Smooth muscle cell (in vitro differentiated cells): ENCODE measurements around the gene NEO1. TPM values are rescaled to one million over a fixed set of nuclear protein-coding genes. Genes with fewer than 3 reads are reported as not detected.

ENCODE experiments used
- DNase-seq: peaks from one replicate; lab custom pipeline; 2025; ENCODE audit not compliant: unreplicated experiment; lab: John Stamatoyannopoulos, UW
- H2AFZ ChIP-seq: fragments of 200-600 bp; sonication (generic); 2 replicates; pipeline ENCODE4 v1.6.0; 2016; ENCODE audit warnings: antibody characterized with exemption, low read depth, mild to moderate bottlenecking
- H3F3A ChIP-seq: fragments of 200-600 bp; sonication (generic); 2 replicates; pipeline ENCODE4 v1.6.0; 2017; ENCODE audit warnings: antibody characterized with exemption, low read depth
- H3K27ac ChIP-seq: fragments of 200-600 bp; sonication (generic); 2 replicates; pipeline ENCODE4 v1.5.1; 2016; ENCODE audit warnings: low read depth, mild to moderate bottlenecking
- H3K27me3 ChIP-seq: fragments of 200-600 bp; sonication (generic); 2 replicates; pipeline ENCODE4 v1.6.1; 2016; ENCODE audit warnings: low read depth, mild to moderate bottlenecking
- H3K36me3 ChIP-seq: fragments of 200-600 bp; sonication (generic); 2 replicates; pipeline ENCODE4 v1.5.1; 2016; ENCODE audit warnings: low read depth
- H3K4me1 ChIP-seq: fragments of 200-600 bp; sonication (generic); 2 replicates; pipeline ENCODE4 v1.5.1; 2016; ENCODE audit warnings: low read depth
- H3K4me2 ChIP-seq: fragments of 200-600 bp; sonication (generic); 2 replicates; pipeline ENCODE4 v1.6.0; 2016; ENCODE audit warnings: mild to moderate bottlenecking
- H3K4me3 ChIP-seq: fragments of 200-600 bp; sonication (generic); 2 replicates; pipeline ENCODE4 v1.5.1; 2016; ENCODE audit warnings: mild to moderate bottlenecking
- H3K79me2 ChIP-seq: fragments of 200-600 bp; sonication (generic); 2 replicates; pipeline ENCODE4 v1.6.0; 2016; ENCODE audit warnings: low read depth, mild to moderate bottlenecking
- H3K9ac ChIP-seq: fragments of 200-600 bp; sonication (generic); 2 replicates; pipeline ENCODE4 v1.6.0; 2016; ENCODE audit warnings: low read depth
- H3K9me3 ChIP-seq: fragments of 200-600 bp; sonication (generic); replicated peaks from 2 replicates; pipeline ENCODE4 v1.5.1; 2016; ENCODE audit warnings: low read depth
- H4K20me1 ChIP-seq: fragments of 200-600 bp; sonication (generic); 2 replicates; pipeline ENCODE4 v1.6.0; 2016; ENCODE audit warnings: low read depth
- CTCF ChIP-seq: fragments of 200-600 bp; sonication (generic); IDR thresholded peaks from 2 replicates; pipeline ENCODE4 v1.5.1; 2017; ENCODE audit warnings: borderline replicate concordance, mild to moderate bottlenecking, antibody characterized with exemption; ENCODE audit not compliant: insufficient read depth, poor library complexity, severe bottlenecking
- WGBS: methylation state at CpG from one replicate; pipeline ENCODE4 v1.1.7; 2016; ENCODE audit warnings: low lambda C conversion rate; 5-methylcytosine and 5-hydroxymethylcytosine counted together
- polyA plus RNA-seq: library from polyadenylated mRNA; unstranded; fragments of >200 nt; fragmentation: Nextera tagmentation; extraction: Ambion mirVana; gene quantifications from 2 replicates; pipeline ENCODE4 v1.2.1, GENCODE V29; 2016
- total RNA-seq: library from RNA; depleted of rRNA; stranded (reverse); fragments of >200 nt; gene quantifications from 2 replicates; pipeline ENCODE4 v1.2.3, GENCODE V29; 2014

Gene NEO1
- total and polyA plus RNA-seq, 2 experiments from 2014 or later, result 4.9 to 21.8 TPM

- H3F3A ChIP-seq, result no peaks in the 10 kb centered on the region
- H3K79me2 ChIP-seq, result no peaks in the 10 kb centered on the region
- no peak overlapping the region for H3K27ac ChIP-seq
- H3K36me3 ChIP-seq, result no peaks in the 10 kb centered on the region
- no peak overlapping the region for H3K9ac ChIP-seq
- no peak overlapping the region for H3K4me3 ChIP-seq
- no peak overlapping the region for H2AFZ ChIP-seq
- H3K27me3 ChIP-seq, result no peaks in the 10 kb centered on the region
- H3K4me1 ChIP-seq, result no peaks in the 10 kb centered on the region
- no peaks in the 10 kb centered on the region for H3K9me3 ChIP-seq
- WGBS, result 72% methylated on average over 4 of the region's 4 CpGs
- TF ChIP-seq CTCF, result no peak
- no peak for DNase-seq
- H3K4me2 ChIP-seq, result no peak overlapping the region
- peaks cover 7% of the 10 kb centered on the region for H4K20me1 ChIP-seq
Measured at GRCh38 chr15:73108676-73109075, 56.4 kb downstream of the NEO1 start.

GRCh38 chr15:73109765-73110164 lies 57.5 kb downstream of the NEO1 start:
- H3K79me2 ChIP-seq, result no peaks in the 10 kb centered on the region
- 91% methylated on average over 3 of the region's 3 CpGs for WGBS
- TF ChIP-seq CTCF, result no peak
- no peak overlapping the region for H3K27ac ChIP-seq
- no peak for DNase-seq
- no peaks in the 10 kb centered on the region for H3K9me3 ChIP-seq
- no peak overlapping the region for H3K4me3 ChIP-seq
- H4K20me1 ChIP-seq, result peaks cover 10% of the 10 kb centered on the region
- no peak overlapping the region for H3K4me2 ChIP-seq
- no peak overlapping the region for H2AFZ ChIP-seq
- H3K27me3 ChIP-seq, result no peaks in the 10 kb centered on the region
- H3F3A ChIP-seq, result no peaks in the 10 kb centered on the region
- no peak overlapping the region for H3K9ac ChIP-seq
- H3K4me1 ChIP-seq, result no peaks in the 10 kb centered on the region
- H3K36me3 ChIP-seq, result no peaks in the 10 kb centered on the region

GRCh38 chr15:73110201-73110600 lies 57.9 kb downstream of the NEO1 start:
- H3K36me3 ChIP-seq, result no peaks in the 10 kb centered on the region
- no peaks in the 10 kb centered on the region for H3F3A ChIP-seq
- H3K4me2 ChIP-seq, result no peak overlapping the region
- no peaks in the 10 kb centered on the region for H3K79me2 ChIP-seq
- no peaks in the 10 kb centered on the region for H3K4me1 ChIP-seq
- H3K9me3 ChIP-seq, result no peaks in the 10 kb centered on the region
- H3K4me3 ChIP-seq, result peak overlapping the region; percentile 11
- no peak for DNase-seq
- no peak overlapping the region for H3K9ac ChIP-seq
- no peaks in the 10 kb centered on the region for H3K27me3 ChIP-seq
- no peak overlapping the region for H2AFZ ChIP-seq
- H3K27ac ChIP-seq, result no peak overlapping the region
- TF ChIP-seq CTCF, result no peak
- peaks cover 8% of the 10 kb centered on the region for H4K20me1 ChIP-seq
- WGBS, result 94% methylated on average over 1 of the region's 1 CpG

- Histone ChIP-seq H3K4me2 (no peak overlapping the region), H3K9me3 (no peaks in the 10 kb centered on the region), H3K9ac (no peak overlapping the region), H3K4me1 (no peaks in the 10 kb centered on the region), H3K27me3 (no peaks in the 10 kb centered on the region), H2AFZ (no peak overlapping the region), H3K79me2 (no peaks in the 10 kb centered on the region), H3K27ac (no peak overlapping the region), H3K4me3 (no peak overlapping the region), H3K36me3 (no peaks in the 10 kb centered on the region), H4K20me1 (peaks cover 12% of the 10 kb centered on the region), H3F3A (no peaks in the 10 kb centered on the region)
- no peak for TF ChIP-seq CTCF
- WGBS, result 71% methylated on average over 7 of the region's 7 CpGs
- no peak for DNase-seq
Measured at GRCh38 chr15:73114064-73114463, 61.8 kb downstream of the NEO1 start.
